H1 (cell line): ENCODE data around the gene ABCC2. TPM values are rescaled to one million over a fixed set of nuclear protein-coding genes. Genes with fewer than 3 reads are reported as not detected.

Experiments used
- CTCF ChIA-PET: fragments of 300-600 bp; sonication (Branson Sonifier 250); formaldehyde crosslinking; loops from one replicate; lab custom pipeline; 2021; ENCODE audit not compliant: partially characterized antibody; lab: Charles Lee
- POLR2A ChIA-PET: fragments of 300-600 bp; sonication (Branson Sonifier 250); formaldehyde crosslinking; loops from one replicate; lab custom pipeline; 2021; ENCODE audit warnings: inconsistent platforms; ENCODE audit not compliant: partially characterized antibody; lab: Charles Lee
- DNase-seq, 2 experiments: peaks; one replicate each; pipeline versions ENCODE4 v3.0.0 to v3.0.0-alpha.2; 2010 to 2022; ENCODE audit warnings: low spot score in 2 of 2, low read depth in 1 of 2, mixed read lengths in 1 of 2
- FAIRE-seq: peaks from 2 replicates; lab custom pipeline; 2011; peaks lifted over from hg19 to GRCh38; lab: Jason Lieb, UNC
- H2AFZ ChIP-seq: 2 replicates; pipeline ENCODE4 v1.8.1; 2012; ENCODE audit warnings: low read length, inconsistent platforms
- H2AK5ac ChIP-seq: 2 replicates; pipeline ENCODE4 v1.6.1; 2013; ENCODE audit warnings: low read depth, low read length
- H2BK120ac ChIP-seq: replicated peaks from 2 replicates; pipeline ENCODE3; 2013; ENCODE audit warnings: low read depth, low read length, inconsistent platforms
- H2BK12ac ChIP-seq: 2 replicates; pipeline ENCODE4 v1.6.1; 2013; ENCODE audit warnings: low read depth, low read length
- H2BK15ac ChIP-seq: 2 replicates; pipeline ENCODE4 v1.6.1; 2013; ENCODE audit warnings: low read length
- H2BK20ac ChIP-seq: 2 replicates; pipeline ENCODE4 v1.6.1; 2013; ENCODE audit warnings: low read length
- H2BK5ac ChIP-seq: 2 replicates; pipeline ENCODE4 v1.6.1; 2013; ENCODE audit warnings: low read depth, low read length
- H3K14ac ChIP-seq: 2 replicates; pipeline ENCODE4 v1.6.1; 2013; ENCODE audit warnings: inconsistent platforms; ENCODE audit not compliant: insufficient read length
- H3K18ac ChIP-seq: 2 replicates; pipeline ENCODE4 v1.6.1; 2013; ENCODE audit warnings: low read length; ENCODE audit errors: extremely low read depth
- H3K23ac ChIP-seq: 2 replicates; pipeline ENCODE4 v1.6.1; 2013; ENCODE audit warnings: inconsistent platforms; ENCODE audit not compliant: insufficient read length
- H3K23me2 ChIP-seq: 2 replicates; pipeline ENCODE4 v1.6.1; 2013; ENCODE audit warnings: low read depth, low read length
- H3K27ac ChIP-seq: 2 replicates; pipeline ENCODE4 v1.6.1; 2011; ENCODE audit warnings: low read depth, low read length, inconsistent platforms
- H3K27me3 ChIP-seq, 4 experiments: replicated peaks in 1 of 4; 1 replicate in 1 of 4; 2 replicates in 3 of 4; pipeline versions ENCODE4 v1.6.1 to v1.8.1; 2011 to 2013; ENCODE audit warnings: low read length in 3 of 4, mild to moderate bottlenecking in 3 of 4, inconsistent platforms in 2 of 4, mixed read lengths in 2 of 4, moderate library complexity in 1 of 4; ENCODE audit not compliant: control insufficient read depth in 3 of 4, insufficient read depth in 3 of 4; ENCODE audit errors: extremely low read depth in 1 of 4
- H3K36me3 ChIP-seq, 4 experiments: 2 replicates each; pipeline versions ENCODE4 v1.6.1 to v1.8.1; 2011 to 2013; ENCODE audit warnings: mild to moderate bottlenecking in 4 of 4, low read length in 3 of 4, moderate library complexity in 2 of 4, control low read depth in 1 of 4, inconsistent platforms in 1 of 4; ENCODE audit not compliant: insufficient read depth in 4 of 4, control insufficient read depth in 2 of 4
- H3K4ac ChIP-seq: replicated peaks from 2 replicates; pipeline ENCODE3; 2013; ENCODE audit warnings: low read length, low read depth, mixed read lengths, inconsistent platforms; ENCODE audit not compliant: insufficient read length
- H3K4me1 ChIP-seq, 4 experiments: replicated peaks in 1 of 4; 1 replicate in 1 of 4; 2 replicates in 3 of 4; pipeline versions ENCODE4 v1.6.1 to v1.8.1; 2011 to 2013; ENCODE audit warnings: low read length in 3 of 4, inconsistent platforms in 2 of 4, mixed read lengths in 1 of 4; ENCODE audit not compliant: insufficient read depth in 4 of 4, control insufficient read depth in 3 of 4
- H3K4me2 ChIP-seq, 2 experiments: 2 replicates each; pipeline versions ENCODE4 v1.6.1 to v1.8.1; 2011 to 2013; ENCODE audit warnings: low read depth in 2 of 2, low read length in 2 of 2, control low read depth in 1 of 2, inconsistent platforms in 1 of 2, mild to moderate bottlenecking in 1 of 2; ENCODE audit not compliant: insufficient read depth in 1 of 2
- H3K4me3 ChIP-seq, 4 experiments: fragments of 200-600, 300-600 bp in 1 of 4; sonication (generic), shearing (Covaris generic), sonication (Bioruptor Twin) in 1 of 4; 2 replicates each; pipeline versions ENCODE4 v1.5.1 to v1.8.1; 2011 to 2016; ENCODE audit warnings: low read length in 4 of 4, low read depth in 3 of 4, control low read depth in 2 of 4, inconsistent platforms in 2 of 4, mild to moderate bottlenecking in 2 of 4, mixed read lengths in 1 of 4, moderate library complexity in 1 of 4; ENCODE audit not compliant: insufficient read depth in 2 of 4; ENCODE audit errors: extremely low read depth in 1 of 4
- H3K56ac ChIP-seq: replicated peaks from 2 replicates; pipeline ENCODE3; 2013; ENCODE audit warnings: low read depth, mild to moderate bottlenecking, mixed read lengths, low read length, inconsistent platforms; ENCODE audit not compliant: insufficient read length
- H3K79me1 ChIP-seq: 2 replicates; pipeline ENCODE4 v1.6.1; 2013; ENCODE audit warnings: low read depth, low read length, control low read depth
- H3K79me2 ChIP-seq, 2 experiments: 2 replicates each; pipeline versions ENCODE4 v1.6.1 to v1.8.1; 2012 to 2013; ENCODE audit warnings: low read length in 2 of 2, mild to moderate bottlenecking in 2 of 2, inconsistent platforms in 1 of 2; ENCODE audit not compliant: insufficient read depth in 2 of 2, control insufficient read depth in 1 of 2
- H3K9ac ChIP-seq, 4 experiments: replicated peaks in 1 of 4; 1 replicate in 1 of 4; 2 replicates in 3 of 4; pipeline versions ENCODE4 v1.6.1 to v1.8.1; 2011 to 2013; ENCODE audit warnings: low read depth in 3 of 4, low read length in 3 of 4, control low read depth in 2 of 4, mild to moderate bottlenecking in 2 of 4, moderate library complexity in 2 of 4, inconsistent platforms in 1 of 4; ENCODE audit errors: extremely low read depth in 1 of 4
- H3K9me3 ChIP-seq, 2 experiments: 2 replicates each; pipeline versions ENCODE4 v1.6.1 to v1.8.1; 2012 to 2013; ENCODE audit warnings: mild to moderate bottlenecking in 2 of 2, moderate library complexity in 2 of 2, control low read depth in 1 of 2, inconsistent platforms in 1 of 2, low read depth in 1 of 2, low read length in 1 of 2, mixed read lengths in 1 of 2; ENCODE audit not compliant: insufficient read depth in 2 of 2
- H4K20me1 ChIP-seq, 2 experiments: replicated peaks in 1 of 2; 2 replicates each; pipeline versions ENCODE3 to v1.8.1; 2011 to 2013; ENCODE audit warnings: inconsistent platforms in 2 of 2, low read length in 2 of 2, mild to moderate bottlenecking in 1 of 2; ENCODE audit not compliant: insufficient read depth in 2 of 2, control insufficient read depth in 1 of 2
- H4K5ac ChIP-seq: 2 replicates; pipeline ENCODE4 v1.6.1; 2013; ENCODE audit warnings: low read length, low read depth, mixed read lengths, inconsistent platforms; ENCODE audit not compliant: insufficient read length
- H4K8ac ChIP-seq: 2 replicates; pipeline ENCODE4 v1.8.0; 2013; ENCODE audit warnings: mild to moderate bottlenecking, moderate library complexity, low read length, inconsistent platforms; ENCODE audit not compliant: insufficient read depth; ENCODE audit errors: extremely low read depth
- H4K91ac ChIP-seq: replicated peaks from 2 replicates; pipeline ENCODE3; 2013; ENCODE audit warnings: low read length, mixed read lengths, inconsistent platforms; ENCODE audit not compliant: insufficient read length
- ASH2L ChIP-seq: fragments of 200-600, 300-600 bp; sonication (generic); IDR thresholded peaks from one replicate; pipeline ENCODE4 v1.7.1; 2017; ENCODE audit warnings: low read length
- CHD1 ChIP-seq: IDR thresholded peaks from 2 replicates; pipeline ENCODE4 v1.6.1; 2012; ENCODE audit warnings: low read depth, low read length, improper control_type of control experiment
- CREB1 ChIP-seq: IDR thresholded peaks from 2 replicates; pipeline ENCODE4 v1.6.1; 2012; ENCODE audit warnings: inconsistent platforms
- CTBP2 ChIP-seq: IDR thresholded peaks from 2 replicates; pipeline ENCODE4 v1.7.0; 2011; ENCODE audit warnings: borderline replicate concordance, mild to moderate bottlenecking, moderate library complexity, mixed read lengths, low read length; ENCODE audit not compliant: insufficient read depth, insufficient read length
- FOSL1 ChIP-seq: IDR thresholded peaks from 2 replicates; pipeline ENCODE4 v1.6.1; 2011; ENCODE audit warnings: mild to moderate bottlenecking, low read depth, low read length, moderate library complexity; ENCODE audit not compliant: insufficient read depth
- HDAC6 ChIP-seq: IDR thresholded peaks from one replicate; pipeline ENCODE4 v1.7.1; 2012; ENCODE audit warnings: low read depth, mild to moderate bottlenecking, inconsistent platforms, low read length, moderate library complexity
- KDM1A ChIP-seq: fragments of 200-600, 300-600 bp; sonication (generic); IDR thresholded peaks from 2 replicates; pipeline ENCODE4 v1.7.1; 2016; ENCODE audit warnings: mild to moderate bottlenecking, low read length, borderline replicate concordance
- PHF8 ChIP-seq: fragments of 200-600 bp; sonication (generic); conservative IDR thresholded peaks from 2 replicates; pipeline ENCODE4 v1.7.1; 2012; ENCODE audit warnings: low read depth, mild to moderate bottlenecking, inconsistent platforms, low read length, moderate library complexity
- POLR2A ChIP-seq, 2 experiments: IDR thresholded peaks; 1 replicate in 1 of 2; 2 replicates in 1 of 2; pipeline ENCODE4 v1.6.1; 2011; ENCODE audit warnings: low read depth in 2 of 2, low read length in 2 of 2, mild to moderate bottlenecking in 2 of 2; ENCODE audit errors: control extremely low read depth in 1 of 2
- SIRT6 ChIP-seq: IDR thresholded peaks from one replicate; pipeline ENCODE4 v1.7.1; 2012; ENCODE audit warnings: low read length, inconsistent platforms
- SIX5 ChIP-seq: IDR thresholded peaks from 2 replicates; pipeline ENCODE4 v1.6.1; 2011; ENCODE audit warnings: mild to moderate bottlenecking, low read depth, low read length
- SP1 ChIP-seq: IDR thresholded peaks from 2 replicates; pipeline ENCODE4 v1.6.1; 2011; ENCODE audit warnings: low read depth, low read length
- SUZ12 ChIP-seq: fragments of 200-600 bp; sonication (generic); IDR thresholded peaks from 2 replicates; pipeline ENCODE4 v1.6.1; 2012; ENCODE audit warnings: mild to moderate bottlenecking, inconsistent platforms, low read length, moderate library complexity, mixed read lengths
- WGBS, 2 experiments: shearing (Covaris generic) in 1 of 2; methylation state at CpG; one replicate each; pipeline versions ENCODE4 v1.1.6 to v1.1.7; 2013 to 2015; ENCODE audit warnings: low lambda C conversion rate in 2 of 2, mixed read lengths in 2 of 2, inconsistent platforms in 1 of 2, low coverage in 1 of 2, missing lambda C conversion rate in 1 of 2; ENCODE audit not compliant: insufficient replicate concordance in 2 of 2, insufficient coverage in 1 of 2, insufficient read length in 1 of 2; ENCODE audit errors: extremely low coverage in 1 of 2, missing lambda C conversion rate in 1 of 2; 5-methylcytosine and 5-hydroxymethylcytosine counted together
- polyA plus RNA-seq, 7 experiments: library from polyadenylated mRNA; depleted of rRNA in 3 of 7; stranded (reverse) in 5 of 7; unstranded in 2 of 7; fragments of >200 nt in 5 of 7; fragments of 200-250 nt in 2 of 7; gene quantifications; 1 replicate in 5 of 7; 2 replicates in 1 of 7; 4 replicates in 1 of 7; pipeline versions ENCODE4 v1.2.1 to v1.2.3, GENCODE V29; 2011 to 2013; ENCODE audit warnings: missing spikeins in 2 of 7, mixed read lengths in 2 of 7
- total RNA-seq: library from RNA; stranded (reverse); fragmentation: NEBNext Ultra II Directional; extraction: Animal tissue kit (Norgen Biotek cat#: 25700); gene quantifications from 2 replicates; pipeline ENCODE4 v1.2.1, GENCODE V29; 2021
- TF ChIP-seq, protein P1 (sequence below), 3 experiments: IDR thresholded peaks; 1 replicate in 2 of 3; 2 replicates in 1 of 3; pipeline versions ENCODE4 v1.5.1 to v1.6.1; 2011; ENCODE audit warnings: low read length in 3 of 3, mild to moderate bottlenecking in 3 of 3, inconsistent platforms in 2 of 3, low read depth in 1 of 3, moderate library complexity in 1 of 3; ENCODE audit not compliant: insufficient read depth in 1 of 3; ENCODE audit errors: control extremely low read depth in 1 of 3

The ABCC2 gene
- total and polyA plus RNA-seq, 2 of the 8 experiments (the other 6 are each of a cell fraction or from before 2014, with no cell fraction given): 0.74 to 1.1 TPM

DNA sequence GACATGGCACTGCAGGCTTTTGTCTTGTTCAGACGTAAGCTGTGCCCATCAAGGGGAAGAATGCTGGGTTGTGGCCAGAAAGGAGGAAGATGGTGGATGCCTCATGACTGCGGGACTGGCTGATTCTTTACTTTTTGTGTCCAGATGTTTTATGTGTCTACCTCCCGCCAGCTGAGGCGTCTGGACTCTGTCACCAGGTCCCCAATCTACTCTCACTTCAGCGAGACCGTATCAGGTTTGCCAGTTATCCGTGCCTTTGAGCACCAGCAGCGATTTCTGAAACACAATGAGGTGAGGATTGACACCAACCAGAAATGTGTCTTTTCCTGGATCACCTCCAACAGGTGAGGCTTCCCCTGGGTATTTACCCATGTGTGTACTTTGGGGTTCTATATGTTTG, 53.5 kb downstream of the ABCC2 start:
- Histone ChIP-seq H3K23ac (no peak overlapping the region), H3K27me3 (no peaks in the 10 kb centered on the region), H2BK20ac (no peak overlapping the region), H2BK15ac (no peak overlapping the region), H3K23me2 (no peaks in the 10 kb centered on the region), H3K14ac (no peak overlapping the region), H2AFZ (no peak overlapping the region), H3K4me3 (no peak overlapping the region), H3K18ac (no peak overlapping the region), H3K4me2 (no peak overlapping the region), H4K5ac (no peak overlapping the region), H3K56ac (no peak overlapping the region), H3K4me1 (no peaks in the 10 kb centered on the region), H3K9me3 (no peaks in the 10 kb centered on the region; a peak in 1 of 4 replicates), H3K36me3 (no peaks in the 10 kb centered on the region), H2AK5ac (no peak overlapping the region), H2BK5ac (no peak overlapping the region), H3K9ac (no peak overlapping the region), H3K79me2 (no peaks in the 10 kb centered on the region), H4K91ac (no peak overlapping the region), H3K79me1 (no peaks in the 10 kb centered on the region), H2BK120ac (no peak overlapping the region), H3K4ac (no peak overlapping the region), H3K27ac (no peak overlapping the region), H4K8ac (no peak overlapping the region), H2BK12ac (no peak overlapping the region), H4K20me1 (no peaks in the 10 kb centered on the region)
- DNase-seq (no peak), FAIRE-seq (no peak)
- ChIA-PET POLR2A (no interaction called here), CTCF (interaction anchor here (0.6 to 3.3 kb wide), 2 partner anchors 10 to 217 kb away, joined by 3 to 13 read pairs; no protein-coding TSS in a partner anchor)
- WGBS, 2 experiments: 92% methylated on average over 8 of the region's 8 CpGs; no CpG with 5 or more reads in 1 of the 2 experiments
- TF ChIP-seq PHF8 (no peak), HDAC6 (no peak), ASH2L (no peak), SIX5 (no peak), SP1 (no peak), SUZ12 (no peak), POLR2A (IDR thresholded peaks at IDR 0.05; ENCODE audit: control extremely low read depth in 1 of 2, low read depth in 2 of 2, low read length in 2 of 2) (no peak), CTBP2 (no peak), FOSL1 (no peak), CHD1 (no peak), SIRT6 (no peak), CREB1 (no peak), KDM1A (no peak)
- TF ChIP-seq, protein P1, sequence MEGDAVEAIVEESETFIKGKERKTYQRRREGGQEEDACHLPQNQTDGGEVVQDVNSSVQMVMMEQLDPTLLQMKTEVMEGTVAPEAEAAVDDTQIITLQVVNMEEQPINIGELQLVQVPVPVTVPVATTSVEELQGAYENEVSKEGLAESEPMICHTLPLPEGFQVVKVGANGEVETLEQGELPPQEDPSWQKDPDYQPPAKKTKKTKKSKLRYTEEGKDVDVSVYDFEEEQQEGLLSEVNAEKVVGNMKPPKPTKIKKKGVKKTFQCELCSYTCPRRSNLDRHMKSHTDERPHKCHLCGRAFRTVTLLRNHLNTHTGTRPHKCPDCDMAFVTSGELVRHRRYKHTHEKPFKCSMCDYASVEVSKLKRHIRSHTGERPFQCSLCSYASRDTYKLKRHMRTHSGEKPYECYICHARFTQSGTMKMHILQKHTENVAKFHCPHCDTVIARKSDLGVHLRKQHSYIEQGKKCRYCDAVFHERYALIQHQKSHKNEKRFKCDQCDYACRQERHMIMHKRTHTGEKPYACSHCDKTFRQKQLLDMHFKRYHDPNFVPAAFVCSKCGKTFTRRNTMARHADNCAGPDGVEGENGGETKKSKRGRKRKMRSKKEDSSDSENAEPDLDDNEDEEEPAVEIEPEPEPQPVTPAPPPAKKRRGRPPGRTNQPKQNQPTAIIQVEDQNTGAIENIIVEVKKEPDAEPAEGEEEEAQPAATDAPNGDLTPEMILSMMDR (IDR thresholded peaks at IDR 0.05; ENCODE audit: control extremely low read depth in 1 of 3, insufficient read depth in 1 of 3, low read depth in 1 of 3, low read length in 3 of 3): no peak
